ENCODE results near the gene TENT4B.
"Not testable (repeated sequence)": the region's sequence is repeated elsewhere in the genome, so short reads cannot be mapped to it uniquely, and the experiment has no call there.

TENT4B gene

GRCh38 chr16:50126183-50126582, 26.9 kb upstream of the TENT4B start:
- H3K14ac ChIP-seq (ENCODE audit: low read length): no peak overlapping the region
- no peak overlapping the region for H3K4me2 ChIP-seq (ENCODE audit: low read length)
- no peaks in the 10 kb centered on the region for H3K79me2 ChIP-seq (ENCODE audit: control insufficient read depth, insufficient read depth, low read length, poor library complexity)
- no peak overlapping the region for H4K91ac ChIP-seq (ENCODE audit: low read depth, low read length)
- H3K23ac ChIP-seq (ENCODE audit: low read length): no peak overlapping the region
- H3K9me3 ChIP-seq (ENCODE audit: insufficient read depth, low read depth, low read length): no peaks in the 10 kb centered on the region
- no peak for DNase-seq
- H3K79me1 ChIP-seq (ENCODE audit: low read length): no peaks in the 10 kb centered on the region
- no peak overlapping the region for H4K8ac ChIP-seq (ENCODE audit: low read depth, low read length)
- H3K4me1 ChIP-seq (ENCODE audit: control insufficient read depth in 1 of 2, insufficient read depth in 2 of 2, low read length in 2 of 2): no peaks in the 10 kb centered on the region
- no peak overlapping the region for H2AK5ac ChIP-seq (ENCODE audit: low read length)
- no peaks in the 10 kb centered on the region for H3K36me3 ChIP-seq (ENCODE audit: control insufficient read depth in 1 of 2, insufficient read depth in 2 of 2, low read length in 2 of 2)
- no peak overlapping the region for H3K4me3 ChIP-seq (ENCODE audit: low read depth, low read length)
- H2BK120ac ChIP-seq (ENCODE audit: insufficient read depth, low read length, poor library complexity): no peak overlapping the region
- no CpG with 5 or more reads among the region's 4 CpGs for WGBS (ENCODE audit: extremely low coverage, insufficient coverage, insufficient read length)
- no peak overlapping the region for H2AFZ ChIP-seq (ENCODE audit: insufficient read depth, low read length, poor library complexity)
- H3K9ac ChIP-seq (ENCODE audit: low read length): no peak overlapping the region
- H3K4ac ChIP-seq (ENCODE audit: low read depth, low read length): no peak overlapping the region
- no peak overlapping the region for H2BK5ac ChIP-seq (ENCODE audit: low read depth, low read length, poor library complexity)
- no peak overlapping the region for H2BK12ac ChIP-seq (ENCODE audit: low read length)
- H4K12ac ChIP-seq (ENCODE audit: low read depth, low read length): no peak overlapping the region
- no peak overlapping the region for H3K27ac ChIP-seq (ENCODE audit: low read depth, low read length)
- H3K18ac ChIP-seq (ENCODE audit: low read length): no peak overlapping the region
- H3K27me3 ChIP-seq (ENCODE audit: insufficient read depth, low read length): no peaks in the 10 kb centered on the region

GRCh38 chr16:50132571-50132970, 20.5 kb upstream of the TENT4B start:
- H3K27me3 ChIP-seq (ENCODE audit: insufficient read depth, low read length); H3K4me2 ChIP-seq (ENCODE audit: low read length); H2AK5ac ChIP-seq (ENCODE audit: low read length); H3K79me2 ChIP-seq (ENCODE audit: control insufficient read depth, insufficient read depth, low read length, poor library complexity); H4K8ac ChIP-seq (ENCODE audit: low read depth, low read length); H2BK120ac ChIP-seq (ENCODE audit: insufficient read depth, low read length, poor library complexity); H3K23ac ChIP-seq (ENCODE audit: low read length); H2BK5ac ChIP-seq (ENCODE audit: low read depth, low read length, poor library complexity); H3K4me1 ChIP-seq (ENCODE audit: control insufficient read depth in 1 of 2, insufficient read depth in 2 of 2, low read length in 2 of 2); H2BK12ac ChIP-seq (ENCODE audit: low read length); H3K79me1 ChIP-seq (ENCODE audit: low read length); H3K9ac ChIP-seq (ENCODE audit: low read length); H4K91ac ChIP-seq (ENCODE audit: low read depth, low read length); H3K14ac ChIP-seq (ENCODE audit: low read length); H3K4ac ChIP-seq (ENCODE audit: low read depth, low read length); H3K36me3 ChIP-seq (ENCODE audit: control insufficient read depth in 1 of 2, insufficient read depth in 2 of 2, low read length in 2 of 2); H3K18ac ChIP-seq (ENCODE audit: low read length); H4K12ac ChIP-seq (ENCODE audit: low read depth, low read length); H3K9me3 ChIP-seq (ENCODE audit: insufficient read depth, low read depth, low read length); H2AFZ ChIP-seq (ENCODE audit: insufficient read depth, low read length, poor library complexity); H3K4me3 ChIP-seq (ENCODE audit: low read depth, low read length); DNase-seq; H3K27ac ChIP-seq (ENCODE audit: low read depth, low read length): not testable (repeated sequence)
- no CpG with 5 or more reads among the region's 7 CpGs for WGBS (ENCODE audit: extremely low coverage, insufficient coverage, insufficient read length)

- Histone ChIP-seq H2BK12ac (ENCODE audit: low read length) (no peak overlapping the region), H3K4me3 (ENCODE audit: low read depth, low read length) (no peak overlapping the region), H4K12ac (ENCODE audit: low read depth, low read length) (no peak overlapping the region), H2AK5ac (ENCODE audit: low read length) (no peak overlapping the region), H2BK120ac (ENCODE audit: insufficient read depth, low read length, poor library complexity) (no peak overlapping the region), H3K4me1 (ENCODE audit: control insufficient read depth in 1 of 2, insufficient read depth in 2 of 2, low read length in 2 of 2) (no peaks in the 10 kb centered on the region), H4K91ac (ENCODE audit: low read depth, low read length) (no peak overlapping the region), H3K79me2 (ENCODE audit: control insufficient read depth, insufficient read depth, low read length, poor library complexity) (no peaks in the 10 kb centered on the region), H3K18ac (ENCODE audit: low read length) (no peak overlapping the region), H3K36me3 (ENCODE audit: control insufficient read depth in 1 of 2, insufficient read depth in 2 of 2, low read length in 2 of 2) (no peaks in the 10 kb centered on the region), H3K27ac (ENCODE audit: low read depth, low read length) (no peak overlapping the region), H3K4ac (ENCODE audit: low read depth, low read length) (no peak overlapping the region), H3K4me2 (ENCODE audit: low read length) (no peak overlapping the region), H3K23ac (ENCODE audit: low read length) (no peak overlapping the region), H3K9ac (ENCODE audit: low read length) (no peak overlapping the region), H2AFZ (ENCODE audit: insufficient read depth, low read length, poor library complexity) (no peak overlapping the region), H3K9me3 (ENCODE audit: insufficient read depth, low read depth, low read length) (no peaks in the 10 kb centered on the region), H3K14ac (ENCODE audit: low read length) (no peak overlapping the region), H4K8ac (ENCODE audit: low read depth, low read length) (no peak overlapping the region), H3K79me1 (ENCODE audit: low read length) (no peaks in the 10 kb centered on the region), H3K27me3 (ENCODE audit: insufficient read depth, low read length) (no peaks in the 10 kb centered on the region), H2BK5ac (ENCODE audit: low read depth, low read length, poor library complexity) (no peak overlapping the region)
- DNase-seq: no peak
- WGBS (ENCODE audit: extremely low coverage, insufficient coverage, insufficient read length): no CpG with 5 or more reads among the region's 2 CpGs
Observed at GRCh38 chr16:50133214-50133613, 19.9 kb upstream of the TENT4B start.

- Histone ChIP-seq H3K9me3 (ENCODE audit: insufficient read depth, low read depth, low read length) (no peaks in the 10 kb centered on the region), H2BK5ac (ENCODE audit: low read depth, low read length, poor library complexity) (no peak overlapping the region)
Observed at GRCh38 chr16:50136399-50136798, 16.7 kb upstream of the TENT4B start.

More at GRCh38 chr16:50136399-50136798, 16.7 kb upstream of the TENT4B start:
- Histone ChIP-seq H3K4me1 (ENCODE audit: control insufficient read depth in 1 of 2, insufficient read depth in 2 of 2, low read length in 2 of 2) (no peaks in the 10 kb centered on the region), H3K18ac (ENCODE audit: low read length) (no peak overlapping the region), H3K4me3 (ENCODE audit: low read depth, low read length) (no peak overlapping the region), H3K9ac (ENCODE audit: low read length) (no peak overlapping the region), H3K79me1 (ENCODE audit: low read length) (no peaks in the 10 kb centered on the region), H4K12ac (ENCODE audit: low read depth, low read length) (no peak overlapping the region), H3K23ac (ENCODE audit: low read length) (no peak overlapping the region), H2BK120ac (ENCODE audit: insufficient read depth, low read length, poor library complexity) (no peak overlapping the region), H3K36me3 (ENCODE audit: control insufficient read depth in 1 of 2, insufficient read depth in 2 of 2, low read length in 2 of 2) (no peaks in the 10 kb centered on the region), H3K4me2 (ENCODE audit: low read length) (no peak overlapping the region), H3K27me3 (ENCODE audit: insufficient read depth, low read length) (no peaks in the 10 kb centered on the region), H3K4ac (ENCODE audit: low read depth, low read length) (no peak overlapping the region), H3K79me2 (ENCODE audit: control insufficient read depth, insufficient read depth, low read length, poor library complexity) (no peaks in the 10 kb centered on the region), H4K8ac (ENCODE audit: low read depth, low read length) (no peak overlapping the region), H2BK12ac (ENCODE audit: low read length) (no peak overlapping the region), H3K27ac (ENCODE audit: low read depth, low read length) (no peak overlapping the region), H4K91ac (ENCODE audit: low read depth, low read length) (no peak overlapping the region), H2AFZ (ENCODE audit: insufficient read depth, low read length, poor library complexity) (no peak overlapping the region), H2AK5ac (ENCODE audit: low read length) (no peak overlapping the region), H3K14ac (ENCODE audit: low read length) (no peak overlapping the region)
- DNase-seq: no peak
